ENCODE results near the gene DMRTA1.

DNA sequence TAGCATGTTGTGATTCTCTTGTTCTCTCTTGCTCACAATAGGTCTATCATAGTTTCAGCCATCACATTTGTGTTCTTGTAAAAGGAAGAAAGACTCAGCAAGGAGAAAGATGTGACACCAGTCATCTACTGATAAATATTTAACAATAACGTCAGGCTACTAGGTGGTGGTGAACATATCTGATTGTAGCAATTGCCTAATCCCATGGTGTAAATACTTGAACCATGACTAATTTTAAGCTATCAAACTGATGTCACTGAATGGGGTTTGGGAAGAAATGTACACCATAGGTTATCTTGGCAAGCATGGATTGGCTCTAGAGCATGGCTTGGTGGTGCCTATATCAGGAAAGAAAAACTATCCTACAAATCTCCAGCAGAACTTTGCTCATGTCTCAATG, 16.6 kb downstream of the DMRTA1 start:
- TF ChIP-seq RCOR1 (IDR thresholded peaks at IDR 0.05; ENCODE audit: low read depth, low read length) = no peak
- TF ChIP-seq, protein P1, sequence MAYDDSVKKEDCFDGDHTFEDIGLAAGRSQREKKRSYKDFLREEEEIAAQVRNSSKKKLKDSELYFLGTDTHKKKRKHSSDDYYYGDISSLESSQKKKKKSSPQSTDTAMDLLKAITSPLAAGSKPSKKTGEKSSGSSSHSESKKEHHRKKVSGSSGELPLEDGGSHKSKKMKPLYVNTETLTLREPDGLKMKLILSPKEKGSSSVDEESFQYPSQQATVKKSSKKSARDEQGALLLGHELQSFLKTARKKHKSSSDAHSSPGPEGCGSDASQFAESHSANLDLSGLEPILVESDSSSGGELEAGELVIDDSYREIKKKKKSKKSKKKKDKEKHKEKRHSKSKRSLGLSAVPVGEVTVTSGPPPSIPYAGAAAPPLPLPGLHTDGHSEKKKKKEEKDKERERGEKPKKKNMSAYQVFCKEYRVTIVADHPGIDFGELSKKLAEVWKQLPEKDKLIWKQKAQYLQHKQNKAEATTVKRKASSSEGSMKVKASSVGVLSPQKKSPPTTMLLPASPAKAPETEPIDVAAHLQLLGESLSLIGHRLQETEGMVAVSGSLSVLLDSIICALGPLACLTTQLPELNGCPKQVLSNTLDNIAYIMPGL (CRISPR knock-in tag; IDR thresholded peaks at IDR 0.05; ENCODE audit: borderline replicate concordance) = no peak
- TF ChIP-seq, protein P2, sequence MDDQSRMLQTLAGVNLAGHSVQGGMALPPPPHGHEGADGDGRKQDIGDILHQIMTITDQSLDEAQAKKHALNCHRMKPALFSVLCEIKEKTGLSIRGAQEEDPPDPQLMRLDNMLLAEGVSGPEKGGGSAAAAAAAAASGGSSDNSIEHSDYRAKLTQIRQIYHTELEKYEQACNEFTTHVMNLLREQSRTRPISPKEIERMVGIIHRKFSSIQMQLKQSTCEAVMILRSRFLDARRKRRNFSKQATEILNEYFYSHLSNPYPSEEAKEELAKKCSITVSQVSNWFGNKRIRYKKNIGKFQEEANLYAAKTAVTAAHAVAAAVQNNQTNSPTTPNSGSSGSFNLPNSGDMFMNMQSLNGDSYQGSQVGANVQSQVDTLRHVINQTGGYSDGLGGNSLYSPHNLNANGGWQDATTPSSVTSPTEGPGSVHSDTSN (IDR thresholded peaks at IDR 0.05) = no peak
- TF ChIP-seq, protein P3, sequence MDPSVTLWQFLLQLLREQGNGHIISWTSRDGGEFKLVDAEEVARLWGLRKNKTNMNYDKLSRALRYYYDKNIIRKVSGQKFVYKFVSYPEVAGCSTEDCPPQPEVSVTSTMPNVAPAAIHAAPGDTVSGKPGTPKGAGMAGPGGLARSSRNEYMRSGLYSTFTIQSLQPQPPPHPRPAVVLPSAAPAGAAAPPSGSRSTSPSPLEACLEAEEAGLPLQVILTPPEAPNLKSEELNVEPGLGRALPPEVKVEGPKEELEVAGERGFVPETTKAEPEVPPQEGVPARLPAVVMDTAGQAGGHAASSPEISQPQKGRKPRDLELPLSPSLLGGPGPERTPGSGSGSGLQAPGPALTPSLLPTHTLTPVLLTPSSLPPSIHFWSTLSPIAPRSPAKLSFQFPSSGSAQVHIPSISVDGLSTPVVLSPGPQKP (IDR thresholded peaks at IDR 0.05; ENCODE audit: low read depth, low read length) = no peak
- no peak for TF ChIP-seq MAX (IDR thresholded peaks at IDR 0.05)
- no peak for TF ChIP-seq EP300 (IDR thresholded peaks at IDR 0.05)
- TF ChIP-seq CTCF (IDR thresholded peaks at IDR 0.05) = no peak
- TF ChIP-seq NFE2L2 (conservative IDR thresholded peaks at IDR 0.05; ENCODE audit: low read length) = no peak

Data from A549 (cell line).